ENCODE measurements around the gene BMPR1A. TPM values are rescaled to one million over a fixed set of nuclear protein-coding genes. Genes with fewer than 3 reads are reported as not detected.

Gene BMPR1A
- total and polyA plus RNA-seq, 12 donors, result 4.4 to 55.9 (median 27.0) TPM

DNA sequence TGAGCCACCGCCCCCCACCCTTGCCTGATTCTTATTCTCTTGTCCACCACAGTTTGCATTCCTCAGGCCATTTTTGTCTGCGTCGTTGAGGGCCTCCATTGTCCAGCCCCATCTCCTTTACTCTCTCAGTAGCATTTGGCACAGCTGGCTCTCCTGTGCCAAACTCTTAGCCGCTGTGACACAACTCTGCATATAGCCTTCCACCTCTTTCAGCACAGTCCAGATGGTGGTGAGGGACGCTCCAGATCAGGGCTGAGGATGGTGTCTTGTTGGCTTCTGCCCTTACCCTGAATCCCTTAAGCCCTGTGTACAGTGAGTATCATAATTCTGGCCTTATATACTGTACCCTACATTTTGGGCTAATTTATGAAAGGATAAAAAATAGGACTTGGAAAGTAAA lies 45.6 kb downstream of the BMPR1A start:
- no peak overlapping the region for H3K27ac ChIP-seq
- DNase-seq, result no peak
- H3K27me3 ChIP-seq, result no peaks in the 10 kb centered on the region
- intact Hi-C loops (cut with DNase I), result no loop called here
- TF ChIP-seq, protein P1, sequence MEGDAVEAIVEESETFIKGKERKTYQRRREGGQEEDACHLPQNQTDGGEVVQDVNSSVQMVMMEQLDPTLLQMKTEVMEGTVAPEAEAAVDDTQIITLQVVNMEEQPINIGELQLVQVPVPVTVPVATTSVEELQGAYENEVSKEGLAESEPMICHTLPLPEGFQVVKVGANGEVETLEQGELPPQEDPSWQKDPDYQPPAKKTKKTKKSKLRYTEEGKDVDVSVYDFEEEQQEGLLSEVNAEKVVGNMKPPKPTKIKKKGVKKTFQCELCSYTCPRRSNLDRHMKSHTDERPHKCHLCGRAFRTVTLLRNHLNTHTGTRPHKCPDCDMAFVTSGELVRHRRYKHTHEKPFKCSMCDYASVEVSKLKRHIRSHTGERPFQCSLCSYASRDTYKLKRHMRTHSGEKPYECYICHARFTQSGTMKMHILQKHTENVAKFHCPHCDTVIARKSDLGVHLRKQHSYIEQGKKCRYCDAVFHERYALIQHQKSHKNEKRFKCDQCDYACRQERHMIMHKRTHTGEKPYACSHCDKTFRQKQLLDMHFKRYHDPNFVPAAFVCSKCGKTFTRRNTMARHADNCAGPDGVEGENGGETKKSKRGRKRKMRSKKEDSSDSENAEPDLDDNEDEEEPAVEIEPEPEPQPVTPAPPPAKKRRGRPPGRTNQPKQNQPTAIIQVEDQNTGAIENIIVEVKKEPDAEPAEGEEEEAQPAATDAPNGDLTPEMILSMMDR (IDR thresholded peaks at IDR 0.05), result no peak
- H3K9me3 ChIP-seq (replicated peaks in 1 of 3), result no peaks in the 10 kb centered on the region
- 95 to 99% (median 96%) methylated on average over 5 of the region's 5 CpGs for WGBS, 4 donors
- H3K36me3 ChIP-seq (replicated peaks in 1 of 2), result no peaks in the 10 kb centered on the region
- no peak overlapping the region for H3K4me3 ChIP-seq
- H3K4me1 ChIP-seq (replicated peaks in 1 of 2), result peaks cover 5 to 18% of the 10 kb centered on the region in 2 donors

DNA sequence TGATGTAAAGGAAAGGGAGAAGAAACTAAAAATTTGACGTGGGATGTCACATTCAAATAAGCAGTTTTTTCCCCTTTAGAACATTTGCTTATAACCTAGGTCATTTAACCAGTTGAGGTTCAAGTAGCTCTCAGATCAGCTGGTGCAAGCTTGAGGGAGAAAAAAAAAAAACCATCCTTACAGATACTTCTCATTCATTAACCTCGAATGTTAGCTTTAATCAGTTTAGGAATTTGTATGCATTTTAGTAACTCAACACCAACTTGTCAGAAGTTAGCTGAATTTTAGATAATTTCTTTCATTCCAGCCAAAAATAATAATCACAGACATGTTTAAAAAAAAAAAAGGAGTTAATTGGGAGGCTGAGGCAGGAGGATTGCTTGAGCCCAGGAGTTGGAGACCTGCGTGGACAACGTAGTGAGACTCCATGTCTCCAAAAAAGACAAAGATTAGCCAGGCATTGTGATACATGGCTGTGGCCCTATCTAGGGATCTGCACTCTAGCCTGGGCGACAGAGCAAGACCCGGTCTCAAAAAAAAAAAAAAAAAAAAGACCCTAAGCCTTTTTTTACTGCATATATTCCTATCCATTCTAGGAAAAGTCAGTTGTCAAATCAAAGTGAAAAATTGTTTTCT lies 46.2 kb downstream of the BMPR1A start:
- H3K27ac ChIP-seq, result no peak overlapping the region
- WGBS, 4 donors, result 85 to 93% (median 87%) methylated on average over 6 of the region's 6 CpGs

DNA sequence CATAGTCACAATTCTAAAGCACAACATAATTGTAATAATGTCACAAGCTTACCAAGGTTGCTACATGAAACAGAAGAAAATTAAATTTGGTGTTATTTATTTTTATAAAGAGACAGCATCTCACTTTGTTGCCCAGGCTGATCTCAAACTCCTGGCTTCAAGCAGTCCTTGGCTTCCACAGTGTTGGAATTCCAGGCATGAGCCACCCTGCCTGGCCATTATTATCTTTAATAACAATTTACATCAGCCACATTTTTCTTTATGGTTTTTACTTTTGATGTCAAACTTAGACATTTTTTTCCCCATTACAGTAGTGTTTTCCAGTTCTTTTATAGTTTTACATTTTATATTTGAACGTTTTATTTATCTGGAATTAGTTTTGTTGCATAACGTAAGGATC lies 46.7 kb downstream of the BMPR1A start:
- H3K4me1 ChIP-seq (replicated peaks in 1 of 2), result peaks cover 5 to 11% of the 10 kb centered on the region in 2 donors
- no peak overlapping the region for H3K27ac ChIP-seq
- no peaks in the 10 kb centered on the region for H3K9me3 ChIP-seq (replicated peaks in 1 of 3)
- 76 to 84% (median 81%) methylated on average over 2 of the region's 2 CpGs for WGBS, 4 donors
- DNase-seq, result no peak
- H3K4me3 ChIP-seq, result no peak overlapping the region
- TF ChIP-seq, protein P1 (IDR thresholded peaks at IDR 0.05), result no peak
- no peak for TF ChIP-seq POLR2A (IDR thresholded peaks at IDR 0.05)
- intact Hi-C loops (cut with DNase I), result no loop called here
- no peaks in the 10 kb centered on the region for H3K27me3 ChIP-seq
- no peaks in the 10 kb centered on the region for H3K36me3 ChIP-seq (replicated peaks in 1 of 2)

More for the DNA sequence above, 46.2 kb downstream of the BMPR1A start:
- H3K27me3 ChIP-seq, result no peaks in the 10 kb centered on the region
- intact Hi-C loops (cut with DNase I), result no loop called here
- peaks cover 5 to 17% of the 10 kb centered on the region in 2 donors for H3K4me1 ChIP-seq (replicated peaks in 1 of 2)
- no peak for DNase-seq
- no peaks in the 10 kb centered on the region for H3K36me3 ChIP-seq (replicated peaks in 1 of 2)
- no peak overlapping the region for H3K4me3 ChIP-seq
- TF ChIP-seq, protein P1 (IDR thresholded peaks at IDR 0.05), result no peak
- TF ChIP-seq POLR2A (IDR thresholded peaks at IDR 0.05), result no peak
- no peaks in the 10 kb centered on the region for H3K9me3 ChIP-seq (replicated peaks in 1 of 3)

- TF ChIP-seq, protein P1 (IDR thresholded peaks at IDR 0.05), result no peak
- no peak for TF ChIP-seq POLR2A (IDR thresholded peaks at IDR 0.05)
- Histone ChIP-seq H3K27me3 (no peaks in the 10 kb centered on the region), H3K4me1 (replicated peaks in 1 of 2) (no peaks in the 10 kb centered on the region), H3K9me3 (replicated peaks in 1 of 3) (no peaks in the 10 kb centered on the region), H3K27ac (no peak overlapping the region), H3K4me3 (no peak overlapping the region), H3K36me3 (replicated peaks in 1 of 2) (no peaks in the 10 kb centered on the region)
- WGBS, 4 donors, result 93 to 98% (median 95%) methylated on average over 3 of the region's 3 CpGs
- intact Hi-C loops (cut with DNase I), result no loop called here
- no peak for DNase-seq
These were observed 48.4 kb downstream of the BMPR1A start for GRCh38 chr10:86804805-86805204.
